GM12874 (cell line): Measurements from ENCODE around the gene ADARB2.

Experiments
- CTCF ChIP-seq: IDR thresholded peaks from 2 replicates; pipeline ENCODE4 v1.5.1; 2011; ENCODE audit warnings: low read depth, mild to moderate bottlenecking, control low read depth, low read length, moderate library complexity; ENCODE audit not compliant: insufficient read depth

ADARB2 gene

GRCh38 chr10:1170867-1171180, 566.5 kb downstream of the ADARB2 start:
- no peak for TF ChIP-seq CTCF

- TF ChIP-seq CTCF, result no peak
Measured at GRCh38 chr10:1169981-1170866, 567.1 kb downstream of the ADARB2 start.

GRCh38 chr10:1169186-1169885, 568.0 kb downstream of the ADARB2 start:
- TF ChIP-seq CTCF, result no peak

- TF ChIP-seq CTCF, result no peak
Measured at GRCh38 chr10:1168763-1169162, 568.6 kb downstream of the ADARB2 start.

- no peak for TF ChIP-seq CTCF
Measured at GRCh38 chr10:1166828-1167275, 570.5 kb downstream of the ADARB2 start.

- TF ChIP-seq CTCF, result no peak
Measured at GRCh38 chr10:1166101-1166827, 571.1 kb downstream of the ADARB2 start.

- no peak for TF ChIP-seq CTCF
Measured at GRCh38 chr10:1163831-1164230, 573.5 kb downstream of the ADARB2 start.
